HG03039 (cell line): ENCODE data around the gene RASD1.
A peak's percentile ranks its signal among the peaks of the same experiment; 100 is the strongest.
"Not testable (repeated sequence)": the region's sequence is repeated elsewhere in the genome, so short reads cannot be mapped to it uniquely, and the experiment has no call there.

ENCODE experiments used
- ATAC-seq: cut with Tn5 transposase; IDR thresholded peaks from one replicate; pipeline ENCODE4 v1.9.1; 2021; ENCODE audit warnings: mild to moderate bottlenecking, moderate library complexity; ENCODE audit not compliant: unreplicated experiment

The RASD1 gene

DNA sequence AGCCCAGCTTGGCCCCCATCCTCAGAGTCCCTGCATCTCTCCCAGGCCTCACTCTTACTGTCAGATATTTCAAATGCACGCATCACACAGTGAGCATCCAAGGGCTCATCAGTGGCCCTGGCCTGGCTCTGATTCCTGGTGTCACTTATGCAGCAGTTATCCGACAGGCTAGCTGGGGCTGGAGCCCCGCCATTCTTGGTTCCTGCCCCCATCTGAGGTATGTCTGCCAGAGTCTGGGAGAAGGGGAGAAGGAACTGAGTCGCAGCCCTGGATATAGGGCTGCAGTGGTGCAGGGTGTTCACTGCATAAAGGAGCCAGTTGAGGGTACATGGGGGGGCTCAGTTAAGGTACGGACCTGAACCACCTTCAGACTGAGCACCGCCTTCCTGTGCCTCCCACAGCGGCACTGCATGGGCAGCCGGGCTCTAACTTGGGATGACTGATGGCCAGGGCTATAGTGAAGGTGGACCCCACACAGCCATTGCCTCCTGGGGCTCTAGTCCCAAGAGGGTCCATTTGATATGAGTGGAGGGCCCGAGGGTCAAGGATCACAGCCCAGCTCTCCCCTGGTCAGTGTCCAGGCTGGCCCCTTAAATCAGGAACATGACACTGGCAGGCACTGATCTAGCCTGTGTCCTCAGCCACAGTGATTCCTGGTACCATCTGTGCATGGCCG, 1.8 kb upstream of the RASD1 start:
- no peak for ATAC-seq

DNA sequence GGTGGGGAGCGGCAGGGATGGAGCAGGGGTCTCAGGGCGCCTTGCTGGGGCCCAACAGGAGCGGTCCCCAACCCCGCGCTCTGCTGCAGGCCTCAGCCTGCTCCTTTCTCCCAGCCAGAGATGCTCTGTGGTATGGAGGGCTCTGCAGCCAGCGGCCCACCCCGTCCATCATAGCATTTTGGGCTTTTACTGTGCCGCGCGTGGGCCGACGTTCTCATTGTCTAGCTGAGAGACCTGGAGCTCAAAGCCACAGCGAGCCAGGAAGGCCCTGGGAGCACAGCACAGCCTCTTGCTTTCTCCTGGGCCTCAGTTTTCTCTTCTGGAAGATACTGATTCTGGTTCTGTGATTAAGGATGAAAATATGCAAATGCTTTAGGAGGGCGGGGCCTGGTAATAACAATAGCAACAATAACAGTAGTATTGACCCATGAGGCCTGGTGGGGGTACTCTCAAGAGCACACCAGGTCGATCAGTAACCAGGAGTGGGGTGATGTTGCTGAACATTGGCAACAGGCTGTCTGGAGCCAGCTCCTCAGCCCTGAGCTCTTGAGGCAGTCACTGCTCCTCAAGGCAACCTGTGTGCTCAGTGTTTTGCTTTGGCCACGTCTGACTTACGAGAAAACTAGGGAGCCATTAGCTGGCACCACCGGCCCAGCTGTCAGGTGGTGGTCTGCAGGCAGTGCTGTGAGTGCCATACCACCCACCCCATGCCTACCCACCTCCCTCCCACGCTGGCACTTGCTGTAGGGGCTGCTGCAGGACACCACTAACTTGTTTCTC, 1.1 kb upstream of the RASD1 start:
- no peak for ATAC-seq

DNA sequence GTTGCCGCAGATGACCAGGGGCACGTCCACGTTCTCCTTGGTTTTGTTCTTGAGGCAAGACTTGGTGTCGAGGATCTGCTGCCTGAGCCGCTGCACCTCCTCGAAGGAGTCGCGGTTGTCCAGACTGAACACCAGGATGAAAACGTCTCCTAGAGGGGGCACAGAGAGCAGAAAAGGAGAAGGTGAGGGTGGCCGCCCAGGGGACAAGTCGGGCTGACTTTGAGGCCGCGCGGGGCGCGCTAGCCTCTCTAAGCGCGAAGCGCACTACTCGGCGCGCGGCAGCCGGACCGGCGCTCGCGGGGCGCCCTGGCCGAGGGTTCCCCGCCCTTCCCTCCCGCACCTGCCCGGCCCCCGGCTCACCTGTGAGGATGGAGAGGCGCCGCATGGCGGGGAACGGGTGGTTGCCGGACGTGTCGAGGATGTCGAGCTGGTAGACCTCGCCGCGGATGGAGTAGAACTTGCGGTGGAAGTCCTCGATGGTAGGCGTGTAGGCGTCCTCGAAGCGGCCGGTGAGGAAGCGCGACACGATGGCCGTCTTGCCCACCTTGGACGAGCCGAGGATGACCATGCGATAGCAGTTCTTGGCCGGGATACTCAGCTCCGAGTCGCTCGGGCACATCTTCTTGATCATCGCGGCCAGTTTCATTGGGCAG, 533 bp downstream of the RASD1 start:
- no peak for ATAC-seq

DNA sequence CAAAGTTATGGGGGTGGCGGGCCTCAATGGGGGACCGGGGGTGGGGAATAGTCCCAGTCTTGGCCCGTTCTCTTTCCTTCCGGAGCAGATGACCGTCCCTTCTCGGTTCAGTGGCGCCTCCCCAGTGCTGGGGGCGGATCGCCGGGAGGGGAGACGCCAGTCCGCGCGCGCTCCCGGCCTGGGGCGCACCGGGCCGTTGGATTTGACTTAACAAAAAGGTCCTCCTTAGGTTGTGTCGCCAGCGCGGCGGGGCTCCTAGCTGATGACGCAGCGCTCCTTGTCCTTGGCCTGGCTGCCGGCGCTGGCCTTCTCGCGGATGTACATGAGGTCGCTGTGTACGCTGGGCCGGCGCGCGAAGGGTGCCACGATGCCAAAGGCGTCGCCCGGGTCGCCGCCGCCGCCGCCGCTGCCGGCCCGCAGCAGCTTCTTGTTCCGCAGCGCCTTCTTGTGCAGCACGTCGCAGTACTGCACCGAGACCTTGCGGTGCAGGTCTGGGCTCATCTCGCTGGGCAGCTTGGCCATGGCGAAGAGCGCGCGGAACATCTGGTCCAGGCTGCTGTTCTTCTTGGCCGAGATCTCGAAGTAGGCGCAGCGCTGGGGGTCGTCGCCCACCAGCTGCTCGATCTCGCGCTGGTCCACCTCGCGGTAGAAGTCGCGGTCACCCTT, 1.2 kb downstream of the RASD1 start:
- ATAC-seq = no peak

DNA sequence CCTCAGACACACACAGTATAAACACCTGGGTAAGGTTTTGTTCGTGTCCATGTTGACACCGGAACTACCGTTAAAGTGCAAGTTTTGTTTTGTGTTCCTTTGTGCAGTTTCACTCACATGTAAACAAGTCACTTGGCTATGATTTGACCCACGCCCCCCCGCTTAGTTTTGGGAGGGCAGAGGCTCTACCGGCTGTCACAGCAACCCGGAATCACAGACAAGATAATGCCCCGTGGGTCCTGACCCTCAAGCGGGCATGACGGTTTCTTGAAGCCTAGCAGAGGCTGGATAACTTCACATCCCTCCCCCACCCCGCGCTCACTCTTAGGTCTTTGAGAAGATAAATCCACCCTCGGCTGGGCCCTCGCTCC, 1.7 kb downstream of the RASD1 start:
- ATAC-seq = no peak

DNA sequence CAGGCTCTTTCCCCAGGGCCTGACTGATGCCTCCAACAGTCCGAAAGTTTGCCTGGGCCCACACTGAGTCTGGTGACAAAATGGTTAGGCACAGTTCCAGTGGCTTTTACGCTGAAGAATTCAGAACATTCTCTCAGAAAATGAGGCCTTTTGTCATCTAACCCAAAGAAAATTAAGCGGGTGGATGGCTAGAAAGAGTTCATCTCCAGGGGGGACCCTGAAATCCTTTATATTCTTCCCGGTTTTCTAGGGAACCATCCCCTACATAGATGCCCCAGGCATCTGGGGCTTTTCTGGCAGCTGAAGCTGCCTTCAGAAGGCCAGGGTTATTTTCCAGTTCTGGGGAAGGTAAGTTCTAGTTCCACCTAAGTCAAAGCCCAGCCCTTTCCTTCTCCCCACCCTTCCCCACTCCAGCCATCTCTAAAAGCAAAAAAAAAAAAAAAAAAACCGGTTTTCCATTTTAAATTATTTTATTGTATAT, 2.2 kb downstream of the RASD1 start:
- ATAC-seq = no peak

DNA sequence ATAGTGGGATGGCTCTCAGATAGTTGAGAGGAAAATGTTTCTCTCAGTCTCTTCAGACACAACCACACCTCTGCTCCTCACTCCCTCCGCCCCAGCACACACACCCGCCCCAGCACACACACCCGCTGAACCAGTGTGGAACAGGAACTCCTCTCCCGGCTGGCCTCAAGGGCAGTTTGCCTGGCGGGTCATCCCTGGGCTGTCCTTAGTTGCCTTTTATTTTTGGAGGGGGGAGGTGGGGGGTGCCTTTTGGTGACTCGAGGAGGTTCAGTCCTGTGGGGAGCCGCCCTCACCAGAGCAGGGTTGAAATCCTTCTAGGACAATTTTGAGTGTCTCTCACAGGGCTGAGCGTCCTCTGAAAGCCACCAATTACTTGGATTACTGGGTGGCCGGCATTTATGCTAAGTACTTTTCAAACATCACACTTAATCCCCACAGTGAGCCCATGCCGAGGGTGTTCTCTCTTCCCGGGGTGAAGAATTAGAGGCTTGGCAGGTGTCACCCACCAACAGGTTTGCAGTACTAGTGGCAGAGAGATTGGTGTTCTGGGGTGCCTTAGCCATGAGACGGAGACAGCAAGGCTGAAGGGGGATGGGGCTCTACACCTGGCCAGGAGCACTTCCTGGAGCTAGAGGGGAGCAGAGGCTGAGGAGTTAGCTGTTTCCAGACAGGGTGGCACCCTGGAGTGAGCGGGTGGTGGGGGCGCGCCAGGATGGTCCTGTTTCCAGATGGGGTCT, 2.8 kb downstream of the RASD1 start:
- ATAC-seq = no peak

DNA sequence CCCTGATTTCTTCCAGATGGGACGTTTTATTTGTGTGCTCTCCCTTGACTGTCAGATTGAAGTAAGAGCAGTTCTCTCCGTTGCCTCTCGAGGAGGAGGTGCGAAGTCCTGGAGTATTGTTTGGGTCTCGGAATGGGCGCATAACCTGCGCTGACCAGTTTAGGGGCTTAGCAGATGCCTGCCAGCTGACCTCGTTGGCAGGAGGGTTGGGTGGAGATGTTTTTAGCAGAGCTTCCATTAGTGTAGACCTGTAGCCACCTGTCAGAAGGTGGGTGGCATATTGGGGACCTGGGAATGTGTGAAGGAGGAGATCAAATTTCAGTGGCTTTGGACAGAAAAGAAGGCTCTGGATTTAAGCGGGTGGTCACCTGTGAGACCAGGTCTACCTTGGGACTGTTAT, 3.6 kb downstream of the RASD1 start:
- no peak for ATAC-seq

DNA sequence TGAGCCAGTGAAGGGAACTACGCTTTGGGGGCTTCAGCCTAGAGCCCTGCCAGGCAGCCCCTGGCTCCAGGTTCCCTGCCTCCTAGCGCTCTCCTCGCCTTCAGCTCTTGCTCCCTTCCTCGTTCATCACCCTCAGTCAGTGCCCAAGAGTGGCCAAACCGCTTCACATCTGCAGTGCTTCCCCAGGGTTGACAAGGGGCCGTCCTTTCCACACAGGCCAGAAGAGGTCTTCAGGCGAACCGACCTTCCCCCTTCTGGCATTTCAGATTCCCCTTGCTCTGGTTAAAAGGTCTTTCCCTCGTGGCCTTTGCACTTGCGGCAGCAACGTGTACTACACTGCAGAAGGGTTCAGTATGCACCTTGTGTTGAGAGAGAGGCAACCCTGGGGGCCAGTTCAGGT, 4.1 kb downstream of the RASD1 start:
- ATAC-seq = no peak

DNA sequence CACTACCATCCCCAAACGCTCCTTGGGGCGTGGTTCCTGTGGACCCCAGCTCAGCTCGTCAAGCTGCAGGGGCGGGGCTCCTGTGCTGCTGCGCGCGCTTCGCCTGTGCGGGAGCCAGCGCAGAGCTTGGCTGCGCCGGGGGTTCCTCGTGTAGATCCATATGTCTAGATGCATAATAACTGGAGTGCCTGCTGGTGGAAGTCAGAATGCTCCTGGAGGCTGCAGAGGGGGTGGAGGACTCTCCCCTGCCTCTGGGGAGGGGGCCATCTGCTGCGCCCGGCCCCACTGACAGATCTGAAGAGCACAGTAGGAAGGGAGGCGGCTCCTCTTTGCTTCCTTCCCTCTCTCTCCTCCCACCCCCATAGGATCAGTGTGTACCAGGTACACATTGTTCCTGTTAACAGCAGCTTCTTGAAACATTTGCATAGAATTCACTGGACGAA, 4.6 kb downstream of the RASD1 start:
- ATAC-seq = no peak

DNA sequence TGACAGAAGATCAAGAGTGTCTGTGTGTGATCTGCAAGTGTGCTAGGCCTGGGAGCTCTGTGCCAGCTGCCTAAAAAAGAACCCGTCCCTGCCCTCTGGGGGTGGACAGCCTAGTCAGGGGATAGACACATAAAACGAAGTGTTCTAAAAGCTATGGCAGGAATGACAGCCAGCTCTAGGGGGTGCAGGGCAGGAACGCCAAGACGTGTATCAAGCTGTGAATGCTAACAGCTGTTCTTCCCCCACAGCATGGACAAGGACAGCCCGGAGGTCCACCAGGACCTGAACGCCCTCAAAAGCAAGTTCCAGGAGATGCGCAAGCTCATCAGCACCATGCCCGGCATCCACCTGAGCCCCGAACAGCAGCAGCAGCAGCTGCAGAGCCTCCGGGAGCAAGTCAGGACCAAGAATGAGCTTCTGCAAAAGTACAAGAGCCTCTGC, 5.1 kb downstream of the RASD1 start:
- ATAC-seq = no peak

DNA sequence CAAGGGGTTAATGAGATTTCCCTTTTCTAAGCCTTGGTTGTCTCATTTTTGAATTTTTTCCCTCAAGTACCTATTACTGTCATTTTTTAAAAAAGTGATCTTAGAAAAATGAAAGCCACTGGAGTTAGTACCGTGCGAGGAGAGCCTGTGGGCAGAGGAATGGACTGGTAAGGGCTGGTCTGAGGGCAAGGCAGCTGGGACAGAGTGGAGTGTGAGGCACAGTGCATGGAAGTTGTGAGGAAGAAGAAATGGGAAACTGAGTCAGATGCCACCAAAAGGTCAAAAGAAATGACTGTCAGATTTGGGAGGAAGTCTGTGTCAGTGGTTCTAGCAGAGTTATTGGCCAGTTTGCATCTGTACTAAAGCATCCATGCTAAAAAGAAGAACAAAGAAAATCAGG, 8.2 kb downstream of the RASD1 start:
- ATAC-seq = no peak

DNA sequence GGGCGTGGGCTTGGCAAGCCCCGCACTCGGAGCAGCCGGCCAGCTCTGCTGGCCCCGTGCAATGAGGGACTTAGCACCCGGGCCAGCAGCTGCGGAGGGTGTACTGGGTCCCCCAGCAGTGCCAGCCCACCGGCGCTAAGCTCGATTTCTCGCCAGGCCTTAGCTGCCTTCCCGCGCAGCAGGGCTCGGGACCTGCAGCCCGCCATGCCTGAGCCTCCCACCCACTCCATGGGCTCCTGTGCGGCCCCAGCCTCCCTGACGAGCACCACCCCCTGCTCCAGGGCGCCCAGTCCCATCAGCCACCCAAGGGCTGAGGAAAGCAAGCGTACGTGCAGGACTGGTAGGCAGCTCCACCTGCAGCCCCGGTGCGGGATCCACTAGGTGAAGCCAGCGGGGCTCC, 9.8 kb downstream of the RASD1 start:
- ATAC-seq = not testable (repeated sequence)

DNA sequence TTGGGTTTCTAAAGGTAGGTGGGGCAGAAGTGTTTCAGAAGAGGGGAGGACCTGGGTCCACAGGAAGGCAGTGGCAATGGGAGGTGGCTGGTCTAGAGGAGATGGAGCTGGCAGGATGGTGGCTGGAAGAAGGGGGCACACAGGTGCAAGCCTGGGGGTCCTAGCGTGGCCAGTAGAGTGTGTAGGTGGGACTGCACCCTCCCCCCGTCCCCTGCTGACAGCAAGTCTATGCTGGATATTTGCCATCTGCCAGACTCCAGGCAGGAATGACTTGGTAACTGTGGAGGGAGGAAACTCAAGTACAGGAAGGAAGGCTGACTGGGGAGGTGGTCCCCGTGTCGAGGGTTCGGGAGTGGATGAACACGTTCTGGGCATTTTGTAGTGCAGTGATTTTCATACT, 10.8 kb downstream of the RASD1 start:
- no peak for ATAC-seq

DNA sequence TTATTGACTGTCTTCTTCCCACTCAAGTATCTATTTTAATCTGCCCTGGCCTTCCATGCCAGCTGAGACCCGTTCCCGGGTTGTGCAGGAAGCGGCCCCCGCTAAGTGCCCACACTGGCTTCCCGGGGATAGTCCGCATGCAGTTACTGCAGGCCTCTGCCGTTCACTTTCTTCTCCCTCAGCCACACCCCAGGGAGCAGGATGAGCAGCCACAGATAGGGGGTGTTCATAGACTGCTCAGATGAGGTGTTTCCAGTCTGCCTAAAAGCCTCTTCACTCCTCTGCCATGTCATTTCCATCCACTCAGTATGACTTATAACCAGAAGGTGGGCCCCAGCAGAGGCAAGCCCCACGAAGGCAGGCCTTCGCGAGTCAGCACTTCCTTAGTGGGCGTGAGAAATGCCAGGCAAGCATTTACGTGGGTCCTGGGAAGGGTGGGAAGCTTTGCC, 11.7 kb downstream of the RASD1 start:
- ATAC-seq = no peak

DNA sequence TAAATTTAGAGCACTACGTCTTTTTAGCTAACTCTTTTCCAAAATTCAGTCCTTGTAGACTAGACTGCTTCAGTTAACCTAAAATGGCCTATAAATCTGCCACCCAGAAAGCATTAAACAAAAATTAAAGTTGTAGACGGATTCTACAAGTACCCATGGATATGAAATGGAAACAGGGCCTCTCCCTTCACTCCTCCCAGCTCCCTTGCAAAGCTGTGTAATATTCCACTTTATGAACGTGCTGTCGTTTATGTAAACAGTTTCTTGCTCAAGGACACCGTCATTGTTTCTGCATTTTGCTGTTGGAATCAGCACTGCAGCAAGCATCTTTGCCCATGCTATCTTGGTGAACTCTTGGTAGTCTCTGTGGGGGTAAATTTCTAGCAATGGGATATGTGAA, 14.3 kb downstream of the RASD1 start:
- no peak for ATAC-seq

DNA sequence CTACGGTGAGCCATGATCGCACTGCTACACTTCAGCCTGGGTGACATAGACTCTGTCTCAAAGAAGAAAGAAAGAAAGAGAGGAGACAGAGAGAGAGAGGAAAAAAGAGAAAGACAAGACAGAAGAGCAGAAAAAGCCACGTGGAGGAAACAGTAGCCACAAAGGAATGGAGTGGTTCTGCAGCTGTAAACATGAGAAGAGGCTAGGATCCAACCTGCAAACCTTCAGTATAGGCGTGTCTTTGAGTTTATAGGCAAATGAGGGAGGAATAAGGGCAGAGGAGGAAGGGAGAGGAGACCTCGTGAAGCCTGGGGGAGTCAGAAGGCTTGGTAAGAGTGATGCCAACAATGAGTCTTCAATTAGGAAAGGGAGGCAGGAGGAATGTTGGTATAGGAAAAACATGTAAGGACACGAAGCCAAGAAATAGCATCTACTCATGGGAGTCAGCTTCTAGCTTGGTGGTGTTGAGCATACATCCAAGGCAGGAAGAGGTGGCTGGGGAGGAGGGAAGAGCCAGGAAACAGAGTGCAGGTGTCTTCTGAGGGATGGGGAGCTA, 15.5 kb downstream of the RASD1 start:
- ATAC-seq = no peak

DNA sequence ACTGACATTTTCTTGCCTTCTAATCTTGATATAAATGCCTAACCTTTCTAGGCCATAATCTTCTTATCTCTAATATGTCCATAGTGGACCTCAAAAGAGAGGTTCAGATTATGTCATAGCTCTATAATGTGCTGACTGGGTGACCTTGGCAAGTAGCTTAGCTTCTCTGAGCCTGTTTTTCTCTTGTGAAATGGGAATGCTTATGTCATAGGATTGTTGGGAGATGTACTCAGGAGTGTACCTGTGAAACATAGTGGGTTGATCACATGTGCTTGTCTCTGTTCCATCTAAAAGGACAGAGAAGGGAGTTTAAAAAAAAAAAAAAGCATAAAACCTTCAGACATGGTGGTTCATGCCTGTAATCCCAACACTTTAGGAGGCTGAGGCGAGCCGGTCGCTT, 17.0 kb downstream of the RASD1 start:
- ATAC-seq = no peak

DNA sequence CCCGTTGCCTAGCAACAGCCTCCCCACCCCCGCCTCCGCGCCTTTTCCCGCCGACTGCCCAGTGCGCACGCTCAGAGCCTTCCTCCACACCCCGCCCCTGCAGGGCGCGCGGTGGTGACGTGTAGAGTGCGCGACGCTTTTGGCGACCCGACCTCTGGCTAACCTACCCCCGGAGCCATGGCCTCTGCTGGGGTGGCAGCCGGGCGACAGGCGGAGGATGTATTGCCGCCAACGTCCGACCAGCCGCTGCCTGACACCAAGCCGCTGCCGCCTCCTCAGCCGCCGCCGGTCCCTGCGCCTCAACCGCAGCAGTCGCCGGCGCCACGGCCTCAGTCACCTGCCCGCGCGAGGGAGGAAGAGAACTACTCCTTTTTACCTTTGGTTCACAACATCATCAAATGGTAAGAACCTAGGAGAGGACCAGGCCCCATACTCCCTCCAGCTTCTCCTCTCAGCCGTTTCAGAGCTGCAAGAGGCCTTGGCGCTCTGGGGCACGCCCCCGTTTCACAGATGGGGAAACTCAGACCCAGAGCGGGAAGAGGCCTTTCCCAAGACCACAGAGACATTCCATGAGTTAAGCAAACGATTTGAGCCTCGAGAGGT, 19.2 kb downstream of the RASD1 start, which contains the start of gene MED9:
TSS of gene MED9 (plus strand) at position 136 of the 603 bp plus-strand sequence. CDS start at position 178, 42 bp downstream.
- peak; percentile 82 for ATAC-seq

DNA sequence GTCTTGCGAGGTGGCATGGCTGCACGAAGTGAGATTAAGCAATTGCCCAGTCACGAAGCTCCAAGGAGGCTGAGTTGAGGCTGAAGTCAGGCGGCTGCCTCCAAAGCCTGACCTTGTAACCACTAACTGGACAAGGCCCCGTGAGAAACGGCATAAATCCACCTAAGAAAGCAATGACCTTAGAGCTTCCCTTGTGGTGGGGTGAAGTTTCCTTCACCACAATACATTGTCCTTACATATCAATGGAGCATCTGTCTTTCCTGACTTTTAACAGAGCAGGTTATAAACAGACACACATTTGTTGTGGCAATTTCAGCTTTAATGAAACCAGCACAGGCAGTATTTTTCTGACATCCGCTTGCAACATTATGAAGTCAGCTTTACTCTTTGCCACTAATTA, 21.9 kb downstream of the RASD1 start:
- ATAC-seq = no peak
